Type B pancreatic cell (in vitro differentiated cells): ENCODE measurements around the gene KCNA4. TPM values are rescaled to one million over a fixed set of nuclear protein-coding genes. Genes with fewer than 3 reads are reported as not detected.
"Not testable (repeated sequence)": the region's sequence is repeated elsewhere in the genome, so short reads cannot be mapped to it uniquely, and the experiment has no call there.

Experiments
- DNase-seq: peaks from one replicate; pipeline ENCODE4 v3.0.0; 2021; ENCODE audit warnings: mixed read lengths; ENCODE audit not compliant: unreplicated experiment; ENCODE audit errors: extremely low spot score
- H3K27ac Mint-ChIP-seq: 2 replicates; pipeline ENCODE4 v1.8.0; 2021; ENCODE audit warnings: mild to moderate bottlenecking, mixed read lengths
- H3K27me3 Mint-ChIP-seq: 2 replicates; pipeline ENCODE4 v1.8.0; 2021; ENCODE audit warnings: mixed read lengths
- H3K36me3 Mint-ChIP-seq: 2 replicates; pipeline ENCODE4 v1.8.0; 2021; ENCODE audit warnings: mixed read lengths
- H3K4me1 Mint-ChIP-seq: one replicate; pipeline ENCODE4 v1.8.0; 2021; ENCODE audit warnings: mixed read lengths; ENCODE audit not compliant: unreplicated experiment
- H3K4me3 Mint-ChIP-seq: 2 replicates; pipeline ENCODE4 v1.8.0; 2021; ENCODE audit warnings: mild to moderate bottlenecking, mixed read lengths
- H3K9me3 Mint-ChIP-seq: 2 replicates; pipeline ENCODE4 v1.8.0; 2021; ENCODE audit warnings: mixed read lengths
- total RNA-seq: library from RNA; stranded (reverse); gene quantifications from 2 replicates; pipeline ENCODE4 v1.2.1, GENCODE V29; 2021; ENCODE audit warnings: low replicate concordance
- TF ChIP-seq, protein P1 (sequence below): fragments of 200-600 bp; sonication (generic); conservative IDR thresholded peaks from 2 replicates; pipeline ENCODE4 v1.5.0; 2021; ENCODE audit warnings: antibody characterized with exemption, mild to moderate bottlenecking

The KCNA4 gene
- total RNA-seq, 1 donor from 2014 or later = 2.1 TPM

DNA sequence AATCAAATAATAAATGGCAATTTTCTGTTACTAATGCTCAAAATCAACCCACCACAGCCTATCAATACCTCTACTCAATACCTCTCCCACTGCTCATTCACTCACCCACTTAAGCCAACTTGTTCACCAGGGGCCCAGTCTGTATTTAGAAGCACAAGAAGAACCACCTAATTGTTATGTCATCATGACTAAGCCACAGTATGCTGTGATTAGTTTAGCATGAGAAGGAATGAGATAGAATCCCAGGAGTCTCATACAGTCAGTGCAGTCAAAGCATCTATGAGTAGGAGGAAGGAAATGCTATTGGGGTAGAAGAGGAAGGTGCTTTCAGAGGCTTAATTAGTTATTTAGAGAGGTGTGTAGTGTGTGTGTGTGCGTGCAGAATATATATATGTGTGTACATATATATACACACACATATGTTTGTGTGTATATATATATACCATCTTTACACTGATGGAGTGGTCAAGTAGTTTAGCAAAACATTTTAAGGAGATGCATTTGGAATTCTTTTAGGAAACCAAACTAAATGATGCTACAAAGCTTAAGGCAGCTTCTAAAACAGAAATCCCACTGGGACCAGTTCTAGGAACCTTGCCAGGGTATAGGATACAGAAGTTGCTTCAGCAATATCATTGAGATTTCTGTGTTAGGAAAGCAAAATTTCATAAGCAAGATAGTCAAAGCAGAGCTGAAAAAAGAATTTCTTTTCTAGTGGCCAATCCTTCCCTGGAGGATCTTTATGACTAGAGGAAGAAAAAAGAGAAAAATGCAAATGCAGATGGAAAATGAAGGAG is 27.5 kb downstream of the KCNA4 start:
- TF ChIP-seq, protein P1, sequence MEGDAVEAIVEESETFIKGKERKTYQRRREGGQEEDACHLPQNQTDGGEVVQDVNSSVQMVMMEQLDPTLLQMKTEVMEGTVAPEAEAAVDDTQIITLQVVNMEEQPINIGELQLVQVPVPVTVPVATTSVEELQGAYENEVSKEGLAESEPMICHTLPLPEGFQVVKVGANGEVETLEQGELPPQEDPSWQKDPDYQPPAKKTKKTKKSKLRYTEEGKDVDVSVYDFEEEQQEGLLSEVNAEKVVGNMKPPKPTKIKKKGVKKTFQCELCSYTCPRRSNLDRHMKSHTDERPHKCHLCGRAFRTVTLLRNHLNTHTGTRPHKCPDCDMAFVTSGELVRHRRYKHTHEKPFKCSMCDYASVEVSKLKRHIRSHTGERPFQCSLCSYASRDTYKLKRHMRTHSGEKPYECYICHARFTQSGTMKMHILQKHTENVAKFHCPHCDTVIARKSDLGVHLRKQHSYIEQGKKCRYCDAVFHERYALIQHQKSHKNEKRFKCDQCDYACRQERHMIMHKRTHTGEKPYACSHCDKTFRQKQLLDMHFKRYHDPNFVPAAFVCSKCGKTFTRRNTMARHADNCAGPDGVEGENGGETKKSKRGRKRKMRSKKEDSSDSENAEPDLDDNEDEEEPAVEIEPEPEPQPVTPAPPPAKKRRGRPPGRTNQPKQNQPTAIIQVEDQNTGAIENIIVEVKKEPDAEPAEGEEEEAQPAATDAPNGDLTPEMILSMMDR = no peak
- Mint-ChIP-seq H3K9me3 (no peaks in the 10 kb centered on the region), H3K4me1 (no peaks in the 10 kb centered on the region), H3K27me3 (no peaks in the 10 kb centered on the region), H3K36me3 (no peaks in the 10 kb centered on the region), H3K27ac (no peak overlapping the region), H3K4me3 (no peak overlapping the region)
- DNase-seq = no peak

DNA sequence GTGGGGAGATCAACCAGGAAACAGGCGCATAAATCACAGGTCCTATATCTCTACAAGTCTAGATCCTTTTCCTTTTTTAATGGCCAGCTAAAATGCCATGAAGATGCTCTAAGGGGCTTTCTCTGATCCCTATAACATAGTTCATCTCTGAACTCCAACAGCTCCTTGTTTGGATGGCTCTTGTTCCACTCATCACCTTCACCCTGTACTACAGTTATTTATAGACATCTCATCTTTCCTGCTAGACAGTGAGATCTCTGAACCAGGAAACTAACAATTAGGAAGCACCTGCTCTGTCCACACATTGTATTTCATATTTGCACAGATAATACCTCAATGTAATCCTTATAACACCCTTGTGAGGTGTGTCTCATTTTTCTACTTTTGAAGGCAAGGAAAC is 31.6 kb downstream of the KCNA4 start:
- Mint-ChIP-seq H3K36me3 (no peaks in the 10 kb centered on the region), H3K4me3 (no peak overlapping the region), H3K27ac (no peak overlapping the region), H3K9me3 (no peaks in the 10 kb centered on the region), H3K4me1 (no peaks in the 10 kb centered on the region), H3K27me3 (no peaks in the 10 kb centered on the region)
- DNase-seq = no peak
- TF ChIP-seq, protein P1 = no peak

DNA sequence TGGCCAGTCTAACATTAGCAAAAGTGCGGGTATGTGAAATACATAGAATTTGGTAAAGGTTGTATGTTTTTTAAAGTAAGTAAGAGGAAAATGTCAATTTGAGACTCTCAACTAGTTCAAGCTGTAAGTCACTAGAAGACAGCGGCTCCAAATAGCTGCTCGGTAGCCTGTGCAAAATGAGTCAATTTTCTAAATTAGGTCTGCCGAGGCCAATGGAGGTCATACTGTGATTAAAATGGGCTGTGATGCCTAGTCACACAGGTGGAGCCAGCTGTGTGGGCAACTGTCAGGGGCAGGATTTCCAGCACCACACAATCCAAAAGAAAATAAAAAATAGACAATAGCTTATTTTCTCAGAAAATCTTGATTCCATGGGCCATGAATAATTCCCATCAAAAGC is 32.3 kb downstream of the KCNA4 start:
- Mint-ChIP-seq H3K27ac (no peak overlapping the region), H3K4me1 (no peaks in the 10 kb centered on the region), H3K4me3 (no peak overlapping the region), H3K9me3 (no peaks in the 10 kb centered on the region), H3K27me3 (no peaks in the 10 kb centered on the region), H3K36me3 (no peaks in the 10 kb centered on the region)
- DNase-seq = no peak
- TF ChIP-seq, protein P1 = no peak

DNA sequence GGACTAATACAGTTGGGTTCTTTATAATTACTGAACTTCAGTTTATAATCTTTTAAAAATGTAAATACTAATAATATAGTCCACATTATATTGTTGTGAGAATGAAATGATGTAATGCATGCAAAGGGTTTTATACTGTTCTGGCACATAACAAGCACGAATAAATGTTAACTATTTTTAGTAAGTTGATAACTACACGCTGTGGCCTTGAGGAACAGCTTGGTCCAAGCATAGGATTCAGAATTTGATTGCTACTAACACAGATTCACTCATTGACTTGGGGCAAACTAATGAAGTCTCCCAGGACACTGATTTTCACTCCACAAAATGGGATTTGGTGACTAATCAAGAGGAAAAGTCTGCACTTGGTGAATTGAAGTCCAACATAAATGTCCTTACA is 38.3 kb downstream of the KCNA4 start:
- H3K27ac Mint-ChIP-seq = no peak overlapping the region
- TF ChIP-seq, protein P1 = no peak
- H3K4me1 Mint-ChIP-seq = no peaks in the 10 kb centered on the region
- no peak for DNase-seq
- H3K4me3 Mint-ChIP-seq = no peak overlapping the region
- no peaks in the 10 kb centered on the region for H3K27me3 Mint-ChIP-seq
- no peaks in the 10 kb centered on the region for H3K36me3 Mint-ChIP-seq
- no peaks in the 10 kb centered on the region for H3K9me3 Mint-ChIP-seq

DNA sequence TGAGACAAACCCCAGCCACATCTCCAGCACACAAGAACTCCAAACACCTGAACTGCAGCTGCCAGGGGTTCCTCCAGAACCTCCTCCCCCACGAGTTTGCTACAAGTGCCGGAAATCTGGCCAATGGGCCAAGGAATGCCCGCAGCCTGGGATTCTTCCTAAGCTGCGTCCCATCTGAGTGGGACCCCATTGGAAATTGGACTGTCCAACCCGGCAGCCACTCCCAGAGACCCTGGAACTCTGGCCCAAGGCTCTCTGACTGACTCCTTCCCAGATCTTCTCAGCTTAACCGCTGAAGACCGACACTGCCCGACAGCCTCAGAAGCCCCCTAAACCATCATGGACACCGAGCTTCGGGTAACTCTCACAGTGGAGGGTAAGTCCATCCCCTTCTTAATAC is 41.2 kb downstream of the KCNA4 start:
- not testable (repeated sequence) for H3K27ac Mint-ChIP-seq, H3K27me3 Mint-ChIP-seq, H3K4me3 Mint-ChIP-seq, H3K4me1 Mint-ChIP-seq, H3K36me3 Mint-ChIP-seq, DNase-seq, H3K9me3 Mint-ChIP-seq

DNA sequence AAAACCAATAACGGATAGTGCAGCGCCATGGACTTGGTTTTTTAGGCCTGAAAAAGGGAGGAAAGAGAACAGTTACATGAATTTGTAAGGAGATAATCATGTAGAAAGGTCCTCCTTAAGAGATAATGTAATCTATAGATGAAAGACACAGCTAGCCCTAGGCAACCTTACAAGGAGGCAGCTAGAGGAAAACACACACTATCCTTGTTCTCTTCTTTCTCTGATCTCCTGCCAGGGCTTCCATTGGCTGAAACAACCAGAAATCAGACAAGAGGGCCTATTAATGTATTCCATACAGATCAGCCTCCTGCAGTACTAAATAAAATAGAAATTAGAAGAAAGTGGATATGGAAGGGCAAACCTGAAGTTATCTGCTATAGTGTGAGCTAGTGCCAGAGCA is 53.0 kb downstream of the KCNA4 start:
- Mint-ChIP-seq H3K4me3 (no peak overlapping the region), H3K4me1 (peaks cover 4% of the 10 kb centered on the region), H3K9me3 (no peaks in the 10 kb centered on the region), H3K27me3 (no peaks in the 10 kb centered on the region), H3K36me3 (no peaks in the 10 kb centered on the region), H3K27ac (no peak overlapping the region)
- no peak for DNase-seq
- TF ChIP-seq, protein P1 = no peak
